Uterus (tissue), 4 donors: ENCODE results near the gene SPRY2. TPM values are rescaled to one million over a fixed set of nuclear protein-coding genes. Genes with fewer than 3 reads are reported as not detected.

Experiments
- DNase-seq, 2 donors: peaks; one replicate each; pipeline ENCODE4 v3.0.0-alpha.2; 2019 to 2020
- H3K27ac ChIP-seq, 2 donors: fragments of 200-600 bp; sonication (generic); 1 replicate in 1 of 2; 2 replicates in 1 of 2; pipeline ENCODE4 v1.5.1; 2016 to 2018
- H3K27me3 ChIP-seq, 2 donors: fragments of 200-600 bp; sonication (generic); one replicate each; pipeline ENCODE4 v1.5.1; 2018 to 2019; ENCODE audit warnings: control low read depth in 1 of 2
- H3K36me3 ChIP-seq, 2 donors: fragments of 200-600 bp; sonication (generic); one replicate each; pipeline ENCODE4 v1.5.1; 2019; ENCODE audit warnings: control low read depth in 1 of 2
- H3K4me1 ChIP-seq, 2 donors: fragments of 200-600 bp; sonication (generic); one replicate each; pipeline ENCODE4 v1.5.1; 2018 to 2019; ENCODE audit warnings: control low read depth in 1 of 2
- H3K4me3 ChIP-seq, 2 donors: fragments of 200-600 bp; sonication (generic); 1 replicate in 1 of 2; 2 replicates in 1 of 2; pipeline ENCODE4 v1.5.1; 2018 to 2019; ENCODE audit warnings: mild to moderate bottlenecking in 1 of 2
- H3K9me3 ChIP-seq, 2 donors: fragments of 200-600 bp; sonication (generic); one replicate each; pipeline ENCODE4 v1.5.1; 2019; ENCODE audit warnings: control low read depth in 1 of 2
- POLR2A ChIP-seq, 2 donors: fragments of 450-650 bp; IDR thresholded peaks; one replicate each; pipeline ENCODE4 v1.6.1; 2016; ENCODE audit warnings: antibody characterized with exemption in 2 of 2, mild to moderate bottlenecking in 1 of 2, moderate library complexity in 1 of 2
- intact Hi-C: fragments of 100-400 bp; cut with DNase I; formaldehyde crosslinking; loops from one replicate; pipeline ENCODE4 v1.15.1; 2023; ENCODE audit warnings: low total_unique reads
- total RNA-seq, 4 donors: library from RNA; depleted of rRNA in 3 of 4; stranded (reverse); fragments of >200 nt in 3 of 4; gene quantifications; one replicate each; pipeline versions ENCODE4 v1.1.0 to v1.2.4, GENCODE V29; 2014 to 2023
- TF ChIP-seq, protein P1 (sequence below), 4 experiments: fragments of 200-600 bp in 2 of 4; fragments of 450-650 bp in 2 of 4; sonication (generic) in 2 of 4; IDR thresholded peaks; one replicate each; pipeline ENCODE4 v1.5.1; 2016 to 2019; ENCODE audit warnings: antibody characterized with exemption in 4 of 4, mild to moderate bottlenecking in 2 of 4, moderate library complexity in 1 of 4
- donor health status: DM: yes; HTN: yes; CAD: no.

The SPRY2 gene
- total RNA-seq, 4 donors from 2014 or later: 11.3 to 48.6 (median 45.6) TPM

DNA sequence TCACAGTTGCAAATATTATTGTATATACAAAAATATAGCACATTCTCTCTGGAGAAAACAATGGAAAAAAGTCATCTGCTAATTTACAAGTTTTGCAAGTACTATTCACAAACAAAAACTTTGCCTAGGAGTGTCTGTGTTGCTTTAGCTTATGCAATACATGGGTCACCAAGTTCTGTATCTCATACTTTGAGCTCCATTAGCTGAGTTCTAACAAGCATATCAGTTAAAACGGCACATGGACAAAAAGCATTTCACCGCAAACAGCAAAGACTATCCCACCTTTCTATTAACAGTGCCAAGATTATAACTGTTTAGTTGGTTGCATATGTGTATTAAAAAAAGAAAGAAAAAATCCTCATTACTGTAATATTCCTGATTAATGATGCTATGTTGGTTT is 4.6 kb downstream of the SPRY2 start:
- Histone ChIP-seq H3K27me3 (no peaks in the 10 kb centered on the region), H3K4me3 (peak overlapping the region; percentile 12 to 78), H3K27ac (peak overlapping the region; percentile 12 to 92), H3K4me1 (no peaks in the 10 kb centered on the region), H3K36me3 (no peaks in the 10 kb centered on the region), H3K9me3 (no peaks in the 10 kb centered on the region)
- TF ChIP-seq, protein P1, sequence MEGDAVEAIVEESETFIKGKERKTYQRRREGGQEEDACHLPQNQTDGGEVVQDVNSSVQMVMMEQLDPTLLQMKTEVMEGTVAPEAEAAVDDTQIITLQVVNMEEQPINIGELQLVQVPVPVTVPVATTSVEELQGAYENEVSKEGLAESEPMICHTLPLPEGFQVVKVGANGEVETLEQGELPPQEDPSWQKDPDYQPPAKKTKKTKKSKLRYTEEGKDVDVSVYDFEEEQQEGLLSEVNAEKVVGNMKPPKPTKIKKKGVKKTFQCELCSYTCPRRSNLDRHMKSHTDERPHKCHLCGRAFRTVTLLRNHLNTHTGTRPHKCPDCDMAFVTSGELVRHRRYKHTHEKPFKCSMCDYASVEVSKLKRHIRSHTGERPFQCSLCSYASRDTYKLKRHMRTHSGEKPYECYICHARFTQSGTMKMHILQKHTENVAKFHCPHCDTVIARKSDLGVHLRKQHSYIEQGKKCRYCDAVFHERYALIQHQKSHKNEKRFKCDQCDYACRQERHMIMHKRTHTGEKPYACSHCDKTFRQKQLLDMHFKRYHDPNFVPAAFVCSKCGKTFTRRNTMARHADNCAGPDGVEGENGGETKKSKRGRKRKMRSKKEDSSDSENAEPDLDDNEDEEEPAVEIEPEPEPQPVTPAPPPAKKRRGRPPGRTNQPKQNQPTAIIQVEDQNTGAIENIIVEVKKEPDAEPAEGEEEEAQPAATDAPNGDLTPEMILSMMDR (IDR thresholded peaks at IDR 0.05): no peak
- TF ChIP-seq POLR2A (IDR thresholded peaks at IDR 0.05): no peak
- intact Hi-C loops: no loop called here
- DNase-seq: no peak

DNA sequence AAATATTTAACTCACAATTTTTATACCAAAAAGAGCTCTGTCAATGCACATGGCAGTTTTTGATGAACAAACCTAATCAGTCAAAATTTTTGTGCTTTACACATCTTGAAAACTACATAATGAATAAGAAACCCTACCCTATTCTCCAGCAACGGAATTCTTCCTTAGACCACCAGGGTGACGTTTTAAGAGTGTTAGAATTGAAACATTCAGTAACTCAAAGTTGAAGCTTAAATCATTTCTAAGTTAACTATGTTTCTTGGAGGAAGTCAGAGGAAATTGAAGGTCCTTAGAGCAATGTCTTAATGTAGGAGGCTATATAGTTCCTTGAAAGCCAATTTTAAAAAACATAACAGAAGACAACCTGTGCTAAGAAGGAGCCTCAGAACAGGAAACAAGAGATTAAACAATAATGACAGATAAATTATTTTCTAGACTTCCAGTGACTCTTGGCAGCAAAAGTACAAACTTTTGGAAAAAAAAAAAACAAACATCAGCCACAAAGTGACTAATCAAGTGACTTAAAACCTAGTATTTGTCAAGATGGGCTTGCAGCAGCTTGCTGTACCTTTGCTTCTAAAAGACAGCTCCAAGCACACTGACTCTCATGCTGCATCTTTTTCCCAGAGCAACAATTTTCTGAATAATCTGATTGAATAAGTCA is 6.2 kb downstream of the SPRY2 start:
- Histone ChIP-seq H3K4me1 (no peaks in the 10 kb centered on the region), H3K9me3 (no peaks in the 10 kb centered on the region), H3K27me3 (no peaks in the 10 kb centered on the region), H3K4me3 (no peak overlapping the region), H3K27ac (no peak overlapping the region), H3K36me3 (no peaks in the 10 kb centered on the region)
- DNase-seq: no peak
- intact Hi-C loops: no loop called here
- TF ChIP-seq POLR2A (IDR thresholded peaks at IDR 0.05): no peak
- TF ChIP-seq, protein P1 (IDR thresholded peaks at IDR 0.05): no peak

DNA sequence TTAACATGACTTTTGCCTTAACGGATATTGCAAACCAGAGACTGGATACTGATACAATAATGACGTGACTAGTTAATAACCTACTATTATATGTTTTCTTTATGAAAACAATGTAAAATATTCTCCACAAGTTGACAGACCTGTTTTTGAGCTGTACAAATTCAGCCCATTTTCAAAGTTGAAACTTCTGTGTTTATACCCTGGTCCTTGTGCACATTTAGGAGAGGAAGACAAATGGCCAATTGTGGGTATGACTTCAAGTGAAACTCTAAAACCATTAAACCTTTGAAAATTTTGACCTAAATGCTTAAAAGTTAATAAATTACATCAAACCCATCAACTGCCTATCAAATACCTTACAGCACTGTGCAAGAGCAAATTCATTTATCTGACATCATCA is 8.9 kb downstream of the SPRY2 start:
- Histone ChIP-seq H3K4me1 (no peaks in the 10 kb centered on the region), H3K27me3 (no peaks in the 10 kb centered on the region), H3K27ac (no peak overlapping the region), H3K4me3 (no peak overlapping the region), H3K9me3 (no peaks in the 10 kb centered on the region), H3K36me3 (no peaks in the 10 kb centered on the region)
- no peak for DNase-seq
- TF ChIP-seq POLR2A (IDR thresholded peaks at IDR 0.05): no peak
- TF ChIP-seq, protein P1 (IDR thresholded peaks at IDR 0.05): no peak
- intact Hi-C loops: no loop called here

DNA sequence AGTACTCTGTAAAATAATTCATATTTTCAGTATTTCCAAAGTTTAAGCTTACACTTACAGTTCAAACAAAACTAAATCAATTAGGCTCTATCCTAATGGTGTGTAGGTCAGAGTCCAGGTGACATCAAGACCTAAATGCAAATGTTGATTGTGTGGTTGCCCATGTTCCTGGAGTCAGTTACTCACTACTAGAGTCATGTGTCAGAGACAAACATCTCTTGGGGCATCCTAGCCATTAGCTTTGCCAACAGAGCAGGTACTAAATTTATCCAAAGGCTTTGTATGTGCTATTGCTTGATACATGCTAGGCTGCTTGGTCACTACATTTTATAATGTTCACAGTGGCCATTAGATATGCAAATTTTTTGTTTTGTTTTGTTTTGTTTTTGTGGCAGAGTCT is 11.7 kb downstream of the SPRY2 start:
- Histone ChIP-seq H3K4me3 (no peak overlapping the region), H3K27ac (no peak overlapping the region), H3K9me3 (no peaks in the 10 kb centered on the region), H3K4me1 (no peaks in the 10 kb centered on the region), H3K27me3 (no peaks in the 10 kb centered on the region), H3K36me3 (no peaks in the 10 kb centered on the region)
- intact Hi-C loops: no loop called here
- no peak for DNase-seq
- no peak for TF ChIP-seq POLR2A (IDR thresholded peaks at IDR 0.05)
- TF ChIP-seq, protein P1 (IDR thresholded peaks at IDR 0.05): no peak

DNA sequence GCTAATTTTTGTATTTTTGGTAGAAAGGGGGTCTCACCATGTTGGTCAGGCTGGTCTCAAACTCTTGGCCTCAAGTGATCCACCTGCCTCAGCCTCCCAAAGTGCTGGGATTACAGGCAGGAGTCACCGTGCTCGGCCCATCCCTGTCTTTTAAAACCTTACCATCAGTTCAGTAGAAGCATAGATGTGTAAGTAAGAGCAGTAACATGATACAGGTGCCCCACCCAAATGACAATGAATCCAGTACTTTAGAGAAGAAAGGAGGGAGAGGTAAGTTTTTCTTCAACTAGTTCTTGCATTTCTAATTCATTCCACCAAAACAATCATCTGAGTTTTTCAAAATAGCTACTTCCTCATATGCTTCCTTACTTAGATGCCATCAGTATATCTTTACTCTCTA is 21.9 kb downstream of the SPRY2 start:
- TF ChIP-seq POLR2A (IDR thresholded peaks at IDR 0.05): no peak
- TF ChIP-seq, protein P1 (IDR thresholded peaks at IDR 0.05): no peak
- Histone ChIP-seq H3K4me1 (no peaks in the 10 kb centered on the region), H3K4me3 (no peak overlapping the region), H3K27me3 (no peaks in the 10 kb centered on the region), H3K27ac (no peak overlapping the region), H3K36me3 (no peaks in the 10 kb centered on the region), H3K9me3 (no peaks in the 10 kb centered on the region)
- intact Hi-C loops: no loop called here
- no peak for DNase-seq
